Right forelimb (tissue), 1 donor: Measurements from ENCODE around the gene SYCP2.

Experiments
- DNase-seq: peaks from one replicate; pipeline ENCODE4 v3.0.0-alpha.2; 2018

SYCP2 gene

GRCh38 chr20:59832406-59833363 is 100.8 kb downstream of the SYCP2 start:
- DNase-seq = no peak

GRCh38 chr20:59831916-59832270 is 101.5 kb downstream of the SYCP2 start:
- DNase-seq = peak; percentile 71

GRCh38 chr20:59831024-59831915 is 102.2 kb downstream of the SYCP2 start:
- peak; percentile 46 for DNase-seq

GRCh38 chr20:59830665-59831023 is 102.8 kb downstream of the SYCP2 start:
- DNase-seq = no peak

GRCh38 chr20:59829786-59830664 is 103.4 kb downstream of the SYCP2 start:
- no peak for DNase-seq

- no peak for DNase-seq
These were observed 104.2 kb downstream of the SYCP2 start for GRCh38 chr20:59829054-59829785.

- no peak for DNase-seq
These were observed 105.0 kb downstream of the SYCP2 start for GRCh38 chr20:59828125-59829053.

GRCh38 chr20:59827138-59828056 is 106.0 kb downstream of the SYCP2 start:
- no peak for DNase-seq

GRCh38 chr20:59825944-59826759 is 107.3 kb downstream of the SYCP2 start:
- peak; percentile 50 for DNase-seq

- DNase-seq = no peak
These were observed 107.9 kb downstream of the SYCP2 start for GRCh38 chr20:59825563-59825920.

- no peak for DNase-seq
These were observed 108.5 kb downstream of the SYCP2 start for GRCh38 chr20:59824711-59825562.

GRCh38 chr20:59823491-59824259 is 109.8 kb downstream of the SYCP2 start:
- peak; percentile 40 for DNase-seq

- no peak for DNase-seq
These were observed 110.4 kb downstream of the SYCP2 start for GRCh38 chr20:59823030-59823423.

- no peak for DNase-seq
These were observed 111.0 kb downstream of the SYCP2 start for GRCh38 chr20:59822291-59823029.

GRCh38 chr20:59821788-59822187 is 111.6 kb downstream of the SYCP2 start:
- no peak for DNase-seq

- DNase-seq = no peak
These were observed 112.2 kb downstream of the SYCP2 start for GRCh38 chr20:59821201-59821600.
